GM19023 (cell line): ENCODE measurements around the gene FYN.

ENCODE experiments used
- ATAC-seq: cut with Tn5 transposase; IDR thresholded peaks from one replicate; pipeline ENCODE4 v1.9.1; 2021; ENCODE audit warnings: mild to moderate bottlenecking, moderate library complexity; ENCODE audit not compliant: unreplicated experiment

Gene FYN

GRCh38 chr6:111615916-111616612, 257.2 kb downstream of the FYN start:
- no peak for ATAC-seq

GRCh38 chr6:111614833-111615582, 258.2 kb downstream of the FYN start:
- ATAC-seq: no peak

- no peak for ATAC-seq
Observed at GRCh38 chr6:111612379-111612778, 260.9 kb downstream of the FYN start.

GRCh38 chr6:111610548-111611172, 262.6 kb downstream of the FYN start:
- no peak for ATAC-seq
